ENCODE measurements around the gene ISX. TPM values are rescaled to one million over a fixed set of nuclear protein-coding genes. Genes with fewer than 3 reads are reported as not detected.

The ISX gene
- total RNA-seq = not detected

GRCh38 chr22:35065796-35066218 lies at the start of gene ISX:
Gene ISX, plus strand, starts transcription at chr22:35066158. Its CDS starts 930 bp downstream, at chr22:35067088.
- TF ChIP-seq POLR2AphosphoS5 (IDR thresholded peaks at IDR 0.05) (no peak), CTCF (IDR thresholded peaks at IDR 0.05) (no peak), POLR2A (IDR thresholded peaks at IDR 0.05) (no peak), EP300 (IDR thresholded peaks at IDR 0.05) (no peak)
- H3K9me3 ChIP-seq = no peaks in the 10 kb centered on the region
- ATAC-seq = no peak
- no peaks in the 10 kb centered on the region for H3K4me1 ChIP-seq
- peaks cover 16% of the 10 kb centered on the region for H3K27me3 ChIP-seq
- H3K4me3 ChIP-seq = no peak within 1 kb of the TSS
- no peak within 1 kb of the TSS for H3K27ac ChIP-seq
- WGBS, 2 donors (ENCODE audit: low coverage in 1 of 2) = 29% methylated on average over 1 of the region's 1 CpG; no CpG with 5 or more reads in 1 of the 2 donors
- no peaks in the 10 kb centered on the region for H3K36me3 ChIP-seq

GRCh38 chr22:35016909-35017308 lies 49.0 kb upstream of the ISX start:
- Histone ChIP-seq H3K4me1 (no peaks in the 10 kb centered on the region), H3K27me3 (peaks cover 17% of the 10 kb centered on the region), H3K27ac (no peak overlapping the region), H3K36me3 (no peaks in the 10 kb centered on the region), H3K4me3 (no peak overlapping the region), H3K9me3 (no peaks in the 10 kb centered on the region)
- ATAC-seq = no peak
- TF ChIP-seq POLR2A (IDR thresholded peaks at IDR 0.05) (no peak), EP300 (IDR thresholded peaks at IDR 0.05) (no peak), POLR2AphosphoS5 (IDR thresholded peaks at IDR 0.05) (no peak), CTCF (IDR thresholded peaks at IDR 0.05) (no peak)
- 81 to 84% methylated on average over 6 of the region's 6 CpGs for WGBS, 2 donors (ENCODE audit: low coverage in 1 of 2)

GRCh38 chr22:35018995-35019394 lies 47.0 kb upstream of the ISX start:
- ATAC-seq = no peak
- H3K9me3 ChIP-seq = no peaks in the 10 kb centered on the region
- no peak overlapping the region for H3K4me3 ChIP-seq
- 43 to 60% methylated on average over 1 of the region's 2 CpGs for WGBS, 2 donors (ENCODE audit: low coverage in 1 of 2)
- H3K27ac ChIP-seq = no peak overlapping the region
- no peaks in the 10 kb centered on the region for H3K36me3 ChIP-seq
- H3K4me1 ChIP-seq = no peaks in the 10 kb centered on the region
- TF ChIP-seq CTCF (IDR thresholded peaks at IDR 0.05) (no peak), POLR2AphosphoS5 (IDR thresholded peaks at IDR 0.05) (no peak), EP300 (IDR thresholded peaks at IDR 0.05) (no peak)
- peaks cover 37% of the 10 kb centered on the region for H3K27me3 ChIP-seq

GRCh38 chr22:35020517-35020916 lies 45.4 kb upstream of the ISX start:
- Histone ChIP-seq H3K4me3 (no peak overlapping the region), H3K36me3 (no peaks in the 10 kb centered on the region), H3K27ac (no peak overlapping the region), H3K9me3 (peaks cover 0 to 2% (median 0%) of the 10 kb centered on the region in 3 donors), H3K27me3 (peaks cover 51% of the 10 kb centered on the region), H3K4me1 (no peaks in the 10 kb centered on the region)
- WGBS, 2 donors (ENCODE audit: low coverage in 1 of 2) = 92 to 100% methylated on average over 2 of the region's 2 CpGs
- TF ChIP-seq POLR2AphosphoS5 (IDR thresholded peaks at IDR 0.05) (no peak), CTCF (IDR thresholded peaks at IDR 0.05) (no peak)
- no peak for ATAC-seq

GRCh38 chr22:35021161-35021560 lies 44.8 kb upstream of the ISX start:
- 60 to 68% methylated on average over 5 to 6 of the region's 7 CpGs for WGBS, 2 donors (ENCODE audit: low coverage in 1 of 2)
- TF ChIP-seq POLR2A (IDR thresholded peaks at IDR 0.05) = no peak
- TF ChIP-seq CTCF (IDR thresholded peaks at IDR 0.05) = no peak
- TF ChIP-seq EP300 (IDR thresholded peaks at IDR 0.05) = no peak
- no peak for TF ChIP-seq POLR2AphosphoS5 (IDR thresholded peaks at IDR 0.05)
- Histone ChIP-seq H3K9me3 (peaks cover 0 to 8% (median 0%) of the 10 kb centered on the region in 3 donors), H3K27ac (no peak overlapping the region), H3K27me3 (peaks cover 51% of the 10 kb centered on the region), H3K4me1 (no peaks in the 10 kb centered on the region), H3K36me3 (no peaks in the 10 kb centered on the region), H3K4me3 (no peak overlapping the region)
- no peak for ATAC-seq
